Pulmonary artery endothelial cell (primary cell): Measurements from ENCODE around the gene CENPK. TPM values are rescaled to one million over a fixed set of nuclear protein-coding genes. Genes with fewer than 3 reads are reported as not detected.
"Not testable (repeated sequence)": the region's sequence is repeated elsewhere in the genome, so short reads cannot be mapped to it uniquely, and the experiment has no call there.

Source experiments
- DNase-seq: peaks from one replicate; pipeline ENCODE4 v3.0.0-alpha.2; 2011; ENCODE audit warnings: low read depth, low spot score
- total RNA-seq: library from RNA; depleted of rRNA; stranded (reverse); fragments of >200 nt; gene quantifications from 2 replicates; pipeline ENCODE4 v1.2.3, GENCODE V29; 2014

Gene CENPK
- total RNA-seq: 17.8 and 22.3 TPM in 2 replicates

GRCh38 chr5:65562731-65563701 lies at the start of gene CENPK, which contains the start of gene PPWD1:
CENPK (minus strand) TSS chr5:65563168; CDS start chr5:65554907, 8,261 bp downstream.
PPWD1 (plus strand) TSS chr5:65563296; CDS start chr5:65563311, 15 bp downstream.
- peak; percentile 87 for DNase-seq

- DNase-seq: no peak
These were observed 49.4 kb upstream of the CENPK start for GRCh38 chr5:65612298-65612907.

GRCh38 chr5:65611524-65611923 lies 48.6 kb upstream of the CENPK start:
- no peak for DNase-seq

GRCh38 chr5:65601761-65602160 lies 38.8 kb upstream of the CENPK start:
- not testable (repeated sequence) for DNase-seq

- DNase-seq: no peak
These were observed 25.7 kb upstream of the CENPK start for GRCh38 chr5:65588694-65589093.

GRCh38 chr5:65577141-65577540 lies 14.2 kb upstream of the CENPK start:
- no peak for DNase-seq

GRCh38 chr5:65570598-65571226 lies 7.7 kb upstream of the CENPK start:
- DNase-seq: no peak

- no peak for DNase-seq
These were observed 3.5 kb upstream of the CENPK start for GRCh38 chr5:65566505-65566904.

GRCh38 chr5:65563777-65564176 lies 809 bp upstream of the CENPK start:
- DNase-seq: no peak

GRCh38 chr5:65556718-65557117 lies 6.2 kb downstream of the CENPK start:
- DNase-seq: no peak

GRCh38 chr5:65556181-65556580 lies 6.8 kb downstream of the CENPK start:
- no peak for DNase-seq

- DNase-seq: no peak
These were observed 7.7 kb downstream of the CENPK start for GRCh38 chr5:65555287-65555686.

GRCh38 chr5:65553941-65554340 lies 9.0 kb downstream of the CENPK start:
- DNase-seq: no peak

- DNase-seq: no peak
These were observed 14.7 kb downstream of the CENPK start for GRCh38 chr5:65548281-65548680.

GRCh38 chr5:65546141-65546540 lies 16.8 kb downstream of the CENPK start:
- DNase-seq: no peak

- no peak for DNase-seq
These were observed 18.5 kb downstream of the CENPK start for GRCh38 chr5:65544473-65544872.

GRCh38 chr5:65539827-65540226 lies 23.1 kb downstream of the CENPK start:
- DNase-seq: no peak

GRCh38 chr5:65535529-65535987 lies 27.4 kb downstream of the CENPK start:
- DNase-seq: no peak

- DNase-seq: no peak
These were observed 32.1 kb downstream of the CENPK start for GRCh38 chr5:65530904-65531303.

GRCh38 chr5:65525726-65526125 lies 37.2 kb downstream of the CENPK start:
- DNase-seq: no peak

GRCh38 chr5:65512170-65512937 lies 50.6 kb downstream of the CENPK start:
- no peak for DNase-seq
